ENCODE results near the gene UMPS. TPM values are rescaled to one million over a fixed set of nuclear protein-coding genes. Genes with fewer than 3 reads are reported as not detected.

Gene UMPS
- total RNA-seq, 1 experiment from 2014 or later: 46.0 TPM

- ATAC-seq: no peak
- Histone ChIP-seq H3K36me3 (ENCODE audit: control insufficient read depth, insufficient read depth, low read length) (no peaks in the 10 kb centered on the region), H3K4me3 (ENCODE audit: low read depth in 2 of 2, low read length in 2 of 2) (no peak overlapping the region), H3K27me3 (ENCODE audit: control insufficient read depth, insufficient read depth, low read length) (peaks cover 22% of the 10 kb centered on the region), H3K9me3 (ENCODE audit: control insufficient read depth, insufficient read depth, low read depth, low read length) (no peaks in the 10 kb centered on the region), H3K4me1 (ENCODE audit: control insufficient read depth, insufficient read depth, low read length) (no peaks in the 10 kb centered on the region), H3K27ac (ENCODE audit: low read length) (no peak overlapping the region)
- TF ChIP-seq SIN3A (IDR thresholded peaks at IDR 0.05; ENCODE audit: borderline replicate concordance, insufficient read depth, low read depth, low read length): no peak
- TF ChIP-seq POLR2AphosphoS5 (IDR thresholded peaks at IDR 0.05; ENCODE audit: low read depth, low read length): no peak
- no peak for TF ChIP-seq TCF7L2 (IDR thresholded peaks at IDR 0.05; ENCODE audit: low read depth, low read length)
- TF ChIP-seq, protein P1, sequence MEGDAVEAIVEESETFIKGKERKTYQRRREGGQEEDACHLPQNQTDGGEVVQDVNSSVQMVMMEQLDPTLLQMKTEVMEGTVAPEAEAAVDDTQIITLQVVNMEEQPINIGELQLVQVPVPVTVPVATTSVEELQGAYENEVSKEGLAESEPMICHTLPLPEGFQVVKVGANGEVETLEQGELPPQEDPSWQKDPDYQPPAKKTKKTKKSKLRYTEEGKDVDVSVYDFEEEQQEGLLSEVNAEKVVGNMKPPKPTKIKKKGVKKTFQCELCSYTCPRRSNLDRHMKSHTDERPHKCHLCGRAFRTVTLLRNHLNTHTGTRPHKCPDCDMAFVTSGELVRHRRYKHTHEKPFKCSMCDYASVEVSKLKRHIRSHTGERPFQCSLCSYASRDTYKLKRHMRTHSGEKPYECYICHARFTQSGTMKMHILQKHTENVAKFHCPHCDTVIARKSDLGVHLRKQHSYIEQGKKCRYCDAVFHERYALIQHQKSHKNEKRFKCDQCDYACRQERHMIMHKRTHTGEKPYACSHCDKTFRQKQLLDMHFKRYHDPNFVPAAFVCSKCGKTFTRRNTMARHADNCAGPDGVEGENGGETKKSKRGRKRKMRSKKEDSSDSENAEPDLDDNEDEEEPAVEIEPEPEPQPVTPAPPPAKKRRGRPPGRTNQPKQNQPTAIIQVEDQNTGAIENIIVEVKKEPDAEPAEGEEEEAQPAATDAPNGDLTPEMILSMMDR (IDR thresholded peaks at IDR 0.05): no peak
- TF ChIP-seq REST (IDR thresholded peaks at IDR 0.05; ENCODE audit: insufficient read depth in 1 of 2, low read depth in 2 of 2, low read length in 1 of 2): no peak
- ChIA-PET POLR2A (no interaction called here), CTCF (no interaction called here)
- DNase-seq (ENCODE audit: low read depth, low spot score): no peak
- intact Hi-C loops (cut with micrococcal nuclease; ENCODE audit: unreplicated experiment) (no loop called here), in situ Hi-C loops (cut with HindIII; ENCODE audit: low pct_unique_long_range_greater_than_20kb, low sequenced_read_pairs) (no loop called here)
- no TSS peak for BruUV-seq (replicated peaks)
Measured at GRCh38 chr3:124695369-124695768, 34.9 kb upstream of the UMPS start.

- in situ Hi-C loops (cut with HindIII; ENCODE audit: low pct_unique_long_range_greater_than_20kb, low sequenced_read_pairs): no loop called here
Measured at GRCh38 chr3:124696006-124696405, 34.2 kb upstream of the UMPS start.

More at GRCh38 chr3:124696006-124696405, 34.2 kb upstream of the UMPS start:
- H3K4me3 ChIP-seq (ENCODE audit: low read depth in 2 of 2, low read length in 2 of 2): no peak overlapping the region
- TF ChIP-seq TCF7L2 (IDR thresholded peaks at IDR 0.05; ENCODE audit: low read depth, low read length) (no peak), REST (IDR thresholded peaks at IDR 0.05; ENCODE audit: insufficient read depth in 1 of 2, low read depth in 2 of 2, low read length in 1 of 2) (no peak), POLR2AphosphoS5 (IDR thresholded peaks at IDR 0.05; ENCODE audit: low read depth, low read length) (no peak), SIN3A (IDR thresholded peaks at IDR 0.05; ENCODE audit: borderline replicate concordance, insufficient read depth, low read depth, low read length) (no peak)
- TF ChIP-seq, protein P1 (IDR thresholded peaks at IDR 0.05): no peak
- H3K27me3 ChIP-seq (ENCODE audit: control insufficient read depth, insufficient read depth, low read length): peaks cover 22% of the 10 kb centered on the region
- no peaks in the 10 kb centered on the region for H3K36me3 ChIP-seq (ENCODE audit: control insufficient read depth, insufficient read depth, low read length)
- intact Hi-C loops (cut with micrococcal nuclease; ENCODE audit: unreplicated experiment): no loop called here
- ATAC-seq (no peak), DNase-seq (ENCODE audit: low read depth, low spot score) (no peak)
- ChIA-PET CTCF (no interaction called here), POLR2A (no interaction called here)
- no peaks in the 10 kb centered on the region for H3K9me3 ChIP-seq (ENCODE audit: control insufficient read depth, insufficient read depth, low read depth, low read length)
- no TSS peak for BruUV-seq (replicated peaks)
- no peak overlapping the region for H3K27ac ChIP-seq (ENCODE audit: low read length)
- no peaks in the 10 kb centered on the region for H3K4me1 ChIP-seq (ENCODE audit: control insufficient read depth, insufficient read depth, low read length)
